Measurements from ENCODE around the gene SLC27A3. TPM values are rescaled to one million over a fixed set of nuclear protein-coding genes. Genes with fewer than 3 reads are reported as not detected.

Gene SLC27A3
- total RNA-seq = 10 to 100 TPM; 27.2 to 59.3 TPM

GRCh38 chr1:153774780-153775457, at the start of gene SLC27A3:
Gene SLC27A3 (plus strand): TSS chr1:153775407. CDS start chr1:153775498, 91 bp downstream.

GRCh38 chr1:153727463-153728304, 47.5 kb upstream of the SLC27A3 start, which contains the start of gene INTS3:
Gene INTS3 (plus strand): TSS chr1:153728050. CDS start chr1:153728635, 585 bp downstream.

Small RNAs within 50 kb of the gene (small RNA-seq; reads per million reads assigned to genes)
- gene RF00019 = 0 reads per million in 2 donors

Other genes starting within 250 kb of the SLC27A3 start
- 100 to 1,000 TPM; 336 to 430 TPM for gene S100A6, start 239.4 kb upstream of the SLC27A3 start, total RNA-seq
- gene S100A5, start 234.5 kb upstream of the SLC27A3 start, total RNA-seq = not detected
- gene S100A4, start 229.6 kb upstream of the SLC27A3 start, total RNA-seq = 1 to 10 TPM in 1 of 2 donors, under 1 TPM in 1; 0.67 to 1.7 TPM
- gene S100A3, start 226.1 kb upstream of the SLC27A3 start, total RNA-seq = 1 to 10 TPM in 1 of 2 donors, not detected in 1; 1.3 TPM
- gene S100A2, start 209.6 kb upstream of the SLC27A3 start, total RNA-seq = 1 to 10 TPM in 1 of 2 donors, under 1 TPM in 1; 0.34 to 1.3 TPM
- 10 to 100 TPM; 13.1 to 34.3 TPM for gene S100A16, start 162.3 kb upstream of the SLC27A3 start, total RNA-seq
- gene S100A14, start 159.1 kb upstream of the SLC27A3 start, total RNA-seq = not detected
- gene S100A13, start 147.9 kb upstream of the SLC27A3 start, total RNA-seq = 10 to 100 TPM; 42.7 to 63.3 TPM
- gene S100A1, start 147.0 kb upstream of the SLC27A3 start, total RNA-seq = 1 to 10 TPM; 1.7 to 4.1 TPM
- gene CHTOP, start 141.3 kb upstream of the SLC27A3 start, total RNA-seq = 10 to 100 TPM; 27.2 to 37.0 TPM
- 10 to 100 TPM; 46.8 to 53.6 TPM for gene SNAPIN, start 116.7 kb upstream of the SLC27A3 start, total RNA-seq
- 100 to 1,000 TPM; 137 to 213 TPM for gene ILF2, start 104.4 kb upstream of the SLC27A3 start, total RNA-seq
- gene NPR1, start 96.7 kb upstream of the SLC27A3 start, total RNA-seq = under 1 TPM; under 0.01 TPM
- 10 to 100 TPM; 41.0 to 44.0 TPM for gene INTS3, start 47.4 kb upstream of the SLC27A3 start, total RNA-seq
- 10 to 100 TPM; 12.7 TPM for gene GATAD2B, start 147.6 kb downstream of the SLC27A3 start, total RNA-seq
- 10 to 100 TPM; 24.6 to 29.9 TPM for gene DENND4B, start 171.3 kb downstream of the SLC27A3 start, total RNA-seq
- 1 to 10 TPM; 7.9 to 9.0 TPM for gene CRTC2, start 183.2 kb downstream of the SLC27A3 start, total RNA-seq
- 100 to 1,000 TPM in 1 of 2 donors, 10 to 100 TPM in 1; 83.6 to 107 TPM for gene SLC39A1, start 188.1 kb downstream of the SLC27A3 start, total RNA-seq
- 1 to 10 TPM; 4.5 to 7.0 TPM for gene CREB3L4, start 192.5 kb downstream of the SLC27A3 start, total RNA-seq
- 100 to 1,000 TPM in 1 of 2 donors, 10 to 100 TPM in 1; 91.9 to 126 TPM for gene JTB, start 202.3 kb downstream of the SLC27A3 start, total RNA-seq
- gene RAB13, start 210.9 kb downstream of the SLC27A3 start, total RNA-seq = 10 to 100 TPM; 42.3 to 42.7 TPM
- 1,000 to 10,000 TPM in 1 of 2 donors, 100 to 1,000 TPM in 1; 738 to 1,166 TPM for gene RPS27, start 215.4 kb downstream of the SLC27A3 start, total RNA-seq